PFSK-1 (cell line): ENCODE results near the gene RNF121.

ENCODE experiments used
- POLR2AphosphoS5 ChIP-seq: IDR thresholded peaks from 2 replicates; pipeline ENCODE4 v1.6.1; 2012; ENCODE audit warnings: low read depth, mild to moderate bottlenecking, control low read depth, low read length, moderate library complexity
- SIN3A ChIP-seq: IDR thresholded peaks from 2 replicates; pipeline ENCODE4 v1.6.1; 2012; ENCODE audit warnings: mild to moderate bottlenecking, low read length, moderate library complexity, borderline replicate concordance; ENCODE audit not compliant: insufficient read depth
- TAF1 ChIP-seq: IDR thresholded peaks from 2 replicates; pipeline ENCODE4 v1.6.1; 2012; ENCODE audit warnings: low read length, control low read depth, borderline replicate concordance; ENCODE audit not compliant: insufficient read depth

DNA sequence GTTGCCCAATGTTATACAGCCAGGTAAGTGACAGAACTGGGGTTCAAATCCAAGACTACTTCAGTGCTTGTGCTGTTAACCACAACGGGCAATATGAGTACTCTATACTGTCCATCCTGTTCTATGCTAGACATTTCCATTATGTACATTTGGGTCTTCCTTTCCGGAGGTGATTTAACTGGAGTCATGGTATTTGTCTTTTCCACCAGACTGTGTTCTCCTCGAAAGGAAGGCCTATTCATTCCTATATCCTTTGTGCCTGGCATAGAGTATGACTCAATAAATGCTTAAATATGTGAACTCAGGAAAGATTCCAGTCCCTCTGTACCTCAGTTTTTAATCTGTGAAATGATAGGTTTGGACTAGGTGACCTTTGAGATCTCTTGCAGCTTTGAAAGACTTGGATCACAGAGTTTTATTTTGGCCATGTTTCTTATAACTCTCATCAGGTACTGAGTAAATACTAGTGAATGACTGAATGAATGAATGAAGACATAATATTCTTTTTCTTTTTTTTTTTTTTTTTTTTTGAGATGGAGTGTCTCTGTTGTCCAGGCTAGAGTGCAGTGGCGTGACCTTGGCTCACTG, 6.6 kb downstream of the RNF121 start:
- TF ChIP-seq POLR2AphosphoS5 (no peak), TAF1 (no peak), SIN3A (no peak)
